ENCODE results near the gene ALPK3.

Gene ALPK3

DNA sequence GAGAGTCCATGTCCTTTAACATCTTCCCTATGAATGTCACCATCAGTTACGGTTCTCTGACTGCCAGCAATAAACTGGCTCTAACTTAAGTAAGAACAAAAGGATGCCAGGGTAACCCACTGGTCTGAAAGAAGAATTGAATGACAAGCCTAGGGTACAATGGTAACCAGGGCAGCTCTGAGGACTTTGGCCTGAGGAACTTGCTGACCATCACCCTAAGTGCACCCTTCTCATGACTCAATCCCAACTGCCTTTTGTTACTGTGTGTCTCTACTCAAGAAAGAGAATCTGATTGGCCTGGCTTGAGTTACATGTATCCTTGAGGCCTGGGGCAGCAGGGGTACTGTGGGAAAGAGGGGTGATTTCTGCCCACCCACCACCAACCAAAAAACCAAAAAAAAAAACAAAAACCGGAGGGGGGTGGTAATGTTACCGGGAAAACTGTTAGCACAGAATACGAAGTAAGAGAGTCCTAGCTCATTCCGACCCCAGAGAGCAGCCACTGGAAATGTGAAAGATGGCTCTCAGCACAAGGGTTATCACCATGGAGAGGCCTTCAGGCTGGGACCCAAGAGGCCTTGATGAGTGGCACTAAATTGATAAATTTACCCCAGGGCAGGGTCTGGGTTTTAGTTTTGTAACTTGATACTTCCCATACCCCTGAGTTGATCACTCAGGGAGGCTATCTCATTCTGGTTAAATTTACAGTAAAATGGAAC lies 58.0 kb downstream of the ALPK3 start:
- TF ChIP-seq RAD21 (IDR thresholded peaks at IDR 0.05; ENCODE audit: low read depth), result no peak
- no peak for TF ChIP-seq NFIC (IDR thresholded peaks at IDR 0.05)
- no peak for TF ChIP-seq TEAD4 (IDR thresholded peaks at IDR 0.05)
- TF ChIP-seq, protein P1, sequence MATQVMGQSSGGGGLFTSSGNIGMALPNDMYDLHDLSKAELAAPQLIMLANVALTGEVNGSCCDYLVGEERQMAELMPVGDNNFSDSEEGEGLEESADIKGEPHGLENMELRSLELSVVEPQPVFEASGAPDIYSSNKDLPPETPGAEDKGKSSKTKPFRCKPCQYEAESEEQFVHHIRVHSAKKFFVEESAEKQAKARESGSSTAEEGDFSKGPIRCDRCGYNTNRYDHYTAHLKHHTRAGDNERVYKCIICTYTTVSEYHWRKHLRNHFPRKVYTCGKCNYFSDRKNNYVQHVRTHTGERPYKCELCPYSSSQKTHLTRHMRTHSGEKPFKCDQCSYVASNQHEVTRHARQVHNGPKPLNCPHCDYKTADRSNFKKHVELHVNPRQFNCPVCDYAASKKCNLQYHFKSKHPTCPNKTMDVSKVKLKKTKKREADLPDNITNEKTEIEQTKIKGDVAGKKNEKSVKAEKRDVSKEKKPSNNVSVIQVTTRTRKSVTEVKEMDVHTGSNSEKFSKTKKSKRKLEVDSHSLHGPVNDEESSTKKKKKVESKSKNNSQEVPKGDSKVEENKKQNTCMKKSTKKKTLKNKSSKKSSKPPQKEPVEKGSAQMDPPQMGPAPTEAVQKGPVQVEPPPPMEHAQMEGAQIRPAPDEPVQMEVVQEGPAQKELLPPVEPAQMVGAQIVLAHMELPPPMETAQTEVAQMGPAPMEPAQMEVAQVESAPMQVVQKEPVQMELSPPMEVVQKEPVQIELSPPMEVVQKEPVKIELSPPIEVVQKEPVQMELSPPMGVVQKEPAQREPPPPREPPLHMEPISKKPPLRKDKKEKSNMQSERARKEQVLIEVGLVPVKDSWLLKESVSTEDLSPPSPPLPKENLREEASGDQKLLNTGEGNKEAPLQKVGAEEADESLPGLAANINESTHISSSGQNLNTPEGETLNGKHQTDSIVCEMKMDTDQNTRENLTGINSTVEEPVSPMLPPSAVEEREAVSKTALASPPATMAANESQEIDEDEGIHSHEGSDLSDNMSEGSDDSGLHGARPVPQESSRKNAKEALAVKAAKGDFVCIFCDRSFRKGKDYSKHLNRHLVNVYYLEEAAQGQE (IDR thresholded peaks at IDR 0.05; ENCODE audit: low read depth), result no peak
- no peak for TF ChIP-seq EGR1 (IDR thresholded peaks at IDR 0.05)
- no peak for TF ChIP-seq TAF1 (IDR thresholded peaks at IDR 0.05; ENCODE audit: low read depth)
- no peak for TF ChIP-seq CREB1 (IDR thresholded peaks at IDR 0.05; ENCODE audit: low read depth)
- TF ChIP-seq FOXM1 (IDR thresholded peaks at IDR 0.05; ENCODE audit: borderline replicate concordance, low read depth), result no peak
- TF ChIP-seq USF1 (IDR thresholded peaks at IDR 0.05), result no peak
- no peak for TF ChIP-seq ZBTB7A (IDR thresholded peaks at IDR 0.05; ENCODE audit: low read depth)
- TF ChIP-seq, protein P2, sequence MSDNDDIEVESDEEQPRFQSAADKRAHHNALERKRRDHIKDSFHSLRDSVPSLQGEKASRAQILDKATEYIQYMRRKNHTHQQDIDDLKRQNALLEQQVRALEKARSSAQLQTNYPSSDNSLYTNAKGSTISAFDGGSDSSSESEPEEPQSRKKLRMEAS (IDR thresholded peaks at IDR 0.05), result no peak
- no peak for TF ChIP-seq EP300 (IDR thresholded peaks at IDR 0.05; ENCODE audit: borderline replicate concordance)
- no peak for TF ChIP-seq YY1 (IDR thresholded peaks at IDR 0.05; ENCODE audit: low read depth)
- TF ChIP-seq TCF12 (IDR thresholded peaks at IDR 0.05; ENCODE audit: low read depth), result no peak
- no peak for TF ChIP-seq CEBPB (IDR thresholded peaks at IDR 0.05)

GRCh38 chr15:84876269-84876668 lies 59.1 kb downstream of the ALPK3 start:
- TF ChIP-seq RAD21 (IDR thresholded peaks at IDR 0.05; ENCODE audit: low read depth), result no peak
- no peak for TF ChIP-seq TAF1 (IDR thresholded peaks at IDR 0.05; ENCODE audit: low read depth)
- no peak for TF ChIP-seq USF1 (IDR thresholded peaks at IDR 0.05)
- no peak for TF ChIP-seq NFIC (IDR thresholded peaks at IDR 0.05)
- TF ChIP-seq TCF12 (IDR thresholded peaks at IDR 0.05; ENCODE audit: low read depth), result no peak
- TF ChIP-seq, protein P1 (IDR thresholded peaks at IDR 0.05; ENCODE audit: low read depth), result no peak
- no peak for TF ChIP-seq TEAD4 (IDR thresholded peaks at IDR 0.05)
- TF ChIP-seq ZBTB7A (IDR thresholded peaks at IDR 0.05; ENCODE audit: low read depth), result no peak
- no peak for TF ChIP-seq EGR1 (IDR thresholded peaks at IDR 0.05)
- no peak for TF ChIP-seq CREB1 (IDR thresholded peaks at IDR 0.05; ENCODE audit: low read depth)
- no peak for TF ChIP-seq EP300 (IDR thresholded peaks at IDR 0.05; ENCODE audit: borderline replicate concordance)
- TF ChIP-seq FOXM1 (IDR thresholded peaks at IDR 0.05; ENCODE audit: borderline replicate concordance, low read depth), result no peak
- TF ChIP-seq, protein P2 (IDR thresholded peaks at IDR 0.05), result no peak
- no peak for TF ChIP-seq YY1 (IDR thresholded peaks at IDR 0.05; ENCODE audit: low read depth)
- no peak for TF ChIP-seq CEBPB (IDR thresholded peaks at IDR 0.05)

- peak; percentile 95 for TF ChIP-seq RAD21 (IDR thresholded peaks at IDR 0.05; ENCODE audit: low read depth)
- TF ChIP-seq, protein P2 (IDR thresholded peaks at IDR 0.05), result no peak
Measured at GRCh38 chr15:84878504-84878903, 61.3 kb downstream of the ALPK3 start.

DNA sequence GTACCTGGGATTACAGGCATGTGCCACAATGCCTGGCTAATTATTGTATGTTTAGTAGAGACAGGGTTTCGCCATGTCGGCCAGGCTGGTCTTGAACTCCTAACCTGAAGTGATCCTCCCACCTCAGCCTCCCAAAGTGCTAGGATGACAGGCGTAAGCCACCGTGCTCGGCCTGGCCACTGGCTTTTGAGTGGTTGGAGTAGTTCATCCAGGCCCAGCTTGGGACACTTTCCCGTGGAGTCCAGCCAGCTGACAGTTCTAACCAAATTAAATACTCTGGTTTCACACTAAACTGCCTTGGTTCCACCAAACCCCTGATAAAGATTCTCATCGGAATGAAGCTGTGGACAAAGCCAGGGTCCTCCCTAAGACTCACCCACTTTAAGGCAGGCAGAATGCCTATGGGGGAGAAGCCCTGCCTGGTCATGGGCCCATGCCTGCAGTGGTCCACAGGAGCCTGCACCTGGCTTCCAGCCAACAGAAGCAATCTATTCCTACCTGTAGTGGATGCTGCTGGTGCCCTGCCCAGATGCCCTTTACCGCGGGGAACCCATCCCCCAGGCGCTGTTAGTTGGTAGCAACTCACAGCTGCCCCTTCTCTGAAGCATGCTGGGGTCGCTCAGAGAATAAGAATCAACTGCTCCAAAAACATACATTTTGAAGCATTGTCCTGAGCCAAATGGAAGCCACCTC lies 62.1 kb downstream of the ALPK3 start:
- TF ChIP-seq EGR1 (IDR thresholded peaks at IDR 0.05), result no peak
- TF ChIP-seq FOXM1 (IDR thresholded peaks at IDR 0.05; ENCODE audit: borderline replicate concordance, low read depth), result no peak
- TF ChIP-seq, protein P2 (IDR thresholded peaks at IDR 0.05), result no peak
- no peak for TF ChIP-seq EP300 (IDR thresholded peaks at IDR 0.05; ENCODE audit: borderline replicate concordance)
- TF ChIP-seq CEBPB (IDR thresholded peaks at IDR 0.05), result no peak
- TF ChIP-seq USF1 (IDR thresholded peaks at IDR 0.05), result no peak
- TF ChIP-seq, protein P1 (IDR thresholded peaks at IDR 0.05; ENCODE audit: low read depth), result no peak
- TF ChIP-seq TCF12 (IDR thresholded peaks at IDR 0.05; ENCODE audit: low read depth), result no peak
- no peak for TF ChIP-seq TAF1 (IDR thresholded peaks at IDR 0.05; ENCODE audit: low read depth)
- no peak for TF ChIP-seq NFIC (IDR thresholded peaks at IDR 0.05)
- TF ChIP-seq YY1 (IDR thresholded peaks at IDR 0.05; ENCODE audit: low read depth), result no peak
- no peak for TF ChIP-seq TEAD4 (IDR thresholded peaks at IDR 0.05)
- TF ChIP-seq CREB1 (IDR thresholded peaks at IDR 0.05; ENCODE audit: low read depth), result no peak
- TF ChIP-seq RAD21 (IDR thresholded peaks at IDR 0.05; ENCODE audit: low read depth), result no peak
- TF ChIP-seq ZBTB7A (IDR thresholded peaks at IDR 0.05; ENCODE audit: low read depth), result no peak

All from Ishikawa (cell line).